GM18517 (cell line): ENCODE measurements around the gene PDZD2.
"Not testable (repeated sequence)": the region's sequence is repeated elsewhere in the genome, so short reads cannot be mapped to it uniquely, and the experiment has no call there.

Experiments used
- ATAC-seq: cut with Tn5 transposase; IDR thresholded peaks from one replicate; pipeline ENCODE4 v1.9.1; 2021; ENCODE audit warnings: mild to moderate bottlenecking, moderate library complexity; ENCODE audit not compliant: unreplicated experiment

PDZD2 gene

GRCh38 chr5:31638748-31639418, at the start of gene PDZD2:
PDZD2 (plus strand) TSS chr5:31639131.
- peak; percentile 73 for ATAC-seq

DNA sequence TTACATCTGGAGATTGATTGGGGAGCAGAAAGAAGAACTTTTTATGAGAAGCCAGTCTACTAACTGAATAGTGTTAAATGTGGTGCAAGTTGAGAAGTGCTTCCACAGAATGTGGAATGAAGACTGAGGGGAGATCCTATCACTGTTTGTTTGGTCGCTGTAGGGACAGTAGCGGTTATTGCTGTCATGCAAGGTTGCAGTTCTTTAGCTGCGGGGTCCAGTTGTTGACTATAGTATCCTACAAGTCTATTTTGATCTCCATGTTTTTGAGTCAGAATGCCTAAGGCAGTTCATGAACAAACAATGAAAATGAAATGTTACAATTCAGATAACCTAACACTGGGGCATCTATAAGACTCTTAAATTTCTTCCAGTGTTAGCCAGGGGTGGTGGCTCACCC, 45.3 kb upstream of the PDZD2 start:
- ATAC-seq = no peak

- no peak for ATAC-seq
Observed at GRCh38 chr5:31596354-31596753, 42.6 kb upstream of the PDZD2 start.

DNA sequence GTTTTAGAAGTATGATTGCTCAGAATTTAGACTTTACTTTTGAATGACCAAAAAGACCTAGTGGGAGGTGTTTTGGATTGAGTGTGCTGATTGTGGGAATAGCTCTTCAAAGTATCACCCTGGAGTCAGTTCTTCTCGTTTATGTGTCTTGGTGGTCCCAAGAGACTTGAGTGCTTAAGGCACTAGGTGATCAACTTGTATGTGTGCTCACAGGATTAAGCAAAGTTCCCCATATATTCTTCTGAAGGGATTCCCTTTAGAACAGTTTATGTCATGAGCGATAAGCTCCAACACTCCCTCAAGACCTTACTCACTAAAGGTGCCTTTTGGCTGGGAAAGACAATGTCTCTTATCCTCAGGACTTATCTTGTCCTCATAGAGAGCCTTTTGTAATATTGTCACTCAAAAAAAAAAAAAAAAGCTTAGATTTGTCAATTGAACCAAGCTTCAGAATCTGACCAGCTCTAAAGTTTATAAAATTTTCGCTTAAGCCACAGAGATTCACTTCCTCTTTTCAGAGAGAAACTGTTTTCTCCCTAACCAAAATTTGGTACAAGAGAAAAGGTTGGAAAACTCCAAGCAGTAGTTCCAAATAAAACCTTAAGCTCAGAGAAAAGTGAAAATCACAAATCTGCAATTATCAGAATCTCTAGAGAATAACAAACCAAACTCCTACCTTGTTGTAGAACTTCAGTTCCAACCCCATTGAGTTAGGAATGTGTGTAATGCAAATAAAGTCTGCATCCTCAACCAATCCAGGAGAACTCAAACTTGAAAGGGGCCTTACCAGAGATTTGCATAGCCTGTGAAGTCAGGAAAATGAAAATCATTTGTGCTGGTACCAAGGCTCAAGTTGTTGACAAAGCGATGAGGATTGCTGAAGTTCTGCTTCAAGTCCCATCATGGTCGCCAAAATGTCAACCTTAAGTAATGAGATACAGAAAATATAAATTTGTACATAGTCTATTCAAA, 40.0 kb upstream of the PDZD2 start:
- no peak for ATAC-seq

DNA sequence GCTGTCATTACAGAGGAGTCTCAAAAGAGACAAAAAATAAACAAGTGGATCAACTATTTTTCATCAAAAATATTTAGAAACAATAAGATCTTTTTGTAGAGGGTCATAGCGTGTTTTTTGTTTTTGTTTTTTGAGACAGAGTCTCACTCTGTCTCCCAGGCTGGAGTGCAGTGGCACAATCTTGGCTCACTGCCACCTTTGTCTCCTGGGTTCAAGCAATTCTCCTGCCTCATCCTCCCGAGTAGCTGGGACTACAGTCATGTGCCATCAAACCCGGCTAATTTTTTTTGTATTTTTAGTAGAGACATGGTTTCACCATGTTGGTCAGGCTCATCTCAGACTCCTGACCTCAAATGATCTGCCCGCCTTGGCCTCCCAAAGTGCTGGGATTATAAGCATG, 36.6 kb upstream of the PDZD2 start:
- not testable (repeated sequence) for ATAC-seq

- ATAC-seq = no peak
Observed at GRCh38 chr5:31604240-31604639, 34.7 kb upstream of the PDZD2 start.

DNA sequence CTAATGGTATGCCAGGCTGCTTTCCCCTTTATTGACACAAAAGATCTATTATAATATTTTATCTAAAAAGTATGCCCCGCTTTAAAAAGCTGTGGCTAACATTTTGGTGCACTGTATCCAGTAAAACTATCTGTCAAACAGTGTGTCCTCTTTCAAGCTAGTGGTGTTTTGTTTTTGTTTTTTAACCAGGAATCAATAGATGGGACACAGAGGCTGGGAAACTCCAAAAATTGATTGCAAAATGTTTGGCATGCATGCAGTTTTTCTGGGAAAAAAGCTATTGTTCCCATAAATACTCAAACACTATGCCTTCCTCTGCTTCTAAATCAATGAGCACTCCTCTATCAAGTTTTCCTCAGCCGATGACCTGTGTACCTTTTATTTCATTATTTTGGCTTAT, 34.3 kb upstream of the PDZD2 start:
- ATAC-seq = no peak

DNA sequence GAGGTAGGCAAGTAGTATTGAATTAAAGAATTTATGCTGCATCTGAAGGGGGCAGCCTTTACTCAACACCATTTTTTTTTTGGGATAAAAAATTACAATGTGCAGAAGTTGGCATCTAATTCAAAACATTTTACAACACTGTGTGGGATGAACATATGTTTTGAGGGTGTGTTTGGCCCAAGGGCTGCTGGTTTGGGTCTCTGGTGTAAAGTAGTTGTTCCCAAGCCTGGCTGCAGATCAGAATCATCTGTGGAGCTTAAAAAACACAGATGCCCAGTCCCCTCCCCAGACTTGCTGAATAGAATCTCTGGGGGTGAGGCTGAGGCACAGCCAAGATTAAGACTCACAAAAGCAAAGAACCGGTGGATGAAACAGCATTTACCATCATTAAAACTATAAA, 33.0 kb upstream of the PDZD2 start:
- no peak for ATAC-seq

DNA sequence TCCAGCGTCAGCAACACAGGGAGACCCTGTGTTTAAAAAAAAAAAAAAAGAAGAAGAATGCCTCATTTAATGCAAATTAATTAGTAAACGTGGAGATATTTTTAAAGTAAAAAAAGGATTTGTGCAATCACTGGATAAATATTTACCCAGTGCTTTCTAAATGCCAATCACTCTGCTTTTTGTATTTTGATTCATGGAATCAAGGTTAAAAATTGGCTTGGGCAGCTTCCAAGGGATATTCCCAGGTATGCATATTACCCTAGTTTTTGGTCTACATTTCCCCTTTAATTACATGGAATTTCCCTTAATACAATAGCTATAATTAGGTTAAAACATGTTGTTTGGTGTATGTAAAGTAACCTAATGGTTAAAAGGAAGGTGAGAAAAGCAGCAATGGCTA, 31.4 kb upstream of the PDZD2 start:
- ATAC-seq = no peak

DNA sequence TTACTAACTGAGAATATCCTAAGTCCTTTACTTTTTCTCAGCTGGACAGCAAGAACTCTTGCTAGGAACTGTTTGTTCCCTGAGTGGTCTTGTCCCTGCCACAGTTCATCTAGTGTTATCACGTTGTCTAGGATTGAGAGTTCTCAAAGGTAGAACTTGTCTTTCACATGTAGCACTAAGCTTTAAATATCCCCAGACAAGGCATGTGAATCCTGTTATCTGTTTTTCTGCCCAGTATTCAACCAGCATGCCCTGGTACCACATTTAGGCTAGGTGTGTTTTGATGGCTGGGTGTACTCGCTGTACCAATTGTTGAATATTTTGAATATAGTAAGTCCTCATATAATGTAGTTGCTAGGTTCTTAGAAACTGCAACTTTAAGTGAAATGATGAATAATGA, 27.9 kb upstream of the PDZD2 start:
- ATAC-seq = no peak

DNA sequence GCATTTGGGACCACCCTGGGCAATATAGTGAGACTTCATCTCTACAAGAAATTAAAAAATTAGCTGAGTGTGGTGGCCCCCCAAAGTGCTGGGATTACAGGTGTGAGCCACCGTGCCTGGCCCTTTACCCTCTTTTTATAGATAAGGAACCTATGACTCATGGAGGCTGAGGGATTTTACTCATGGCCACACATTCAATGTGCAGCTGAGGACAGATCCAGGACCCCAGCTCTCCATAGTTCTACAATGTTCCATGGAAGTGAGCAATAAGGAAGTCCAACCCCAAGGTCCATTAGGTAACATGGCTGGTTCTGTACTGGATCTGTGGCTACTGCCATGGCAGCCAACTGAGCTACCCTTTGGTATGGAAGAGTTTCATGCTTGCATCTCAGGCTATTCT, 25.3 kb upstream of the PDZD2 start:
- no peak for ATAC-seq

DNA sequence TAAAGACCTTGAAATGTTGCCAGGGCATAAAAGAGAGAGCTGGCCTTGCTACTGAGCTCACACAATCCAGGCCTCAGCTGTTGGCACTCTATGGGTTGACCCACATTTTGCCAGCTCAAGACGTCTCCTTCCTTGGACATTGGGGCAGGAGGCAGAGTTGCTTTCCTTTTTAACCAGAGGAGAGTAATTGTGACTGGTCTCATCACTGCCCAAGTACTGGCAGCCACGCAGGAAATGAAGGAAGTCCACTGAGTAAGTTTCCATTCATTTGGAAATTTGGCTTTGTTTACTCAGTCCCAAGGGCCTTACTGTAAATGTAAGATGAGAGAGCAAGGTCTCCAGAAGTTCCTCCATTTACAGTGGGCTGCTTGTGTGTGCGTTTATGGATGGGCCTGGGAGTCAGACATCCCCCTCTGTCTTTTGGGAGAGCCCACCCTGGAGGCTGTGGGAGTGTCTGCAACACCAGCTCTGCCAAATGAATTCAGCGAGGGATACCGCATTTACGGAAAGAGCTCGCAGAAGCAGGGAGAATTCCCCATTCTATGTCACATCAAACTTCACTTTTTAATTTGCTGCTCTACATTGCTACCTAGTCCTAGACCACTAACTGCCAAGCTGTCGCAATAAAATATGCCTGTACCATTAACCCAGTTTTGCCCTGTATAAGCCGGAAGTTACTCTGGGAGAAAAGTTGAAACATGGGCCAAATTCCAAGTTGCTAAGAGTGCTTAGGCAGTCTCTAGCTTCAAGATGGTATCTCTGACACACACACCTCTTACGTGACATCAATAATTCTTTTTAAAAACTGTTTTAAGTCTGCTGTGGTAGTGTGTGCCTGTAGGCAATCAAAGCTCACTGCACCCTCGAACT, 24.5 kb upstream of the PDZD2 start:
- ATAC-seq = no peak

GRCh38 chr5:31617867-31618266, 21.1 kb upstream of the PDZD2 start:
- no peak for ATAC-seq

DNA sequence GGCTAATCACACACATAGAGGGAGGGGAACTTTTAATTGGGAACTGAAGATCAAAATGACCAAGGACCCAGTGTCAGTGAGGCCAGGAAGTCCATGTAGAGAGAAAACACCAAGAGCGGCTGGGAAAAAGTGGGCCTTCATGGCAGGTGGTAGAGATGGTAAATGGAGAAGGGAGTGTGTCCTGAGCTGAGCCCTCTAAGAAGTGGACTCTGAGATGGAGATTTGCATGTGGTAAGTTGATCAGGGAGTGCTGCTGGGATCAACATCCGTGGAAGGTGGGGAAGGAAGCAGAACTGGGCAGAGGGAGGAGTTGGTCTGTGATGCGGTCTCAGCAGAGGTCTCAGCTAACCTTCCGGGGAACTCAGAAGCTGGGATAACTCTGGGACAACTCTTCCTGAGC, 18.9 kb upstream of the PDZD2 start:
- ATAC-seq = no peak

- ATAC-seq = no peak
Observed at GRCh38 chr5:31623249-31623648, 15.7 kb upstream of the PDZD2 start.

GRCh38 chr5:31625394-31625793, 13.5 kb upstream of the PDZD2 start:
- no peak for ATAC-seq

DNA sequence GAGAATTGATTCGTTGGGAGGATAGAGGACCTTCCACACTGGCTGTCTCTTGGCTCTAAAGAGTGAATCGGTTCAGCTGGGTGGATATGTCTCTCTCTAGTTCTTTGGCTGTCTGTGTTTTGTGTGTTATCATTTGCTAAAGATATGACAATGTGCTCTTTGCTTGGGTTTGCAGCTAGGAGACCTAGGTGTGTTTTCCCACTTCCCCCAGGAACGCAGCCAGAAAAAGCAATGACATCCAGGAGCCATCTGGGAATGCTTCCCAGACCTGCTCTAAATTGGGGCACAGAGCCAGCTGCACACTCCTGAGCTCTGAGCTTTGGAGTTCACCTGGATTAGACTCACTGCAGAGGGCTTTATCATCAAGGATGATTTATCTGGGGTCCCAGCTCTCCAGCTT, 12.8 kb upstream of the PDZD2 start:
- no peak for ATAC-seq

DNA sequence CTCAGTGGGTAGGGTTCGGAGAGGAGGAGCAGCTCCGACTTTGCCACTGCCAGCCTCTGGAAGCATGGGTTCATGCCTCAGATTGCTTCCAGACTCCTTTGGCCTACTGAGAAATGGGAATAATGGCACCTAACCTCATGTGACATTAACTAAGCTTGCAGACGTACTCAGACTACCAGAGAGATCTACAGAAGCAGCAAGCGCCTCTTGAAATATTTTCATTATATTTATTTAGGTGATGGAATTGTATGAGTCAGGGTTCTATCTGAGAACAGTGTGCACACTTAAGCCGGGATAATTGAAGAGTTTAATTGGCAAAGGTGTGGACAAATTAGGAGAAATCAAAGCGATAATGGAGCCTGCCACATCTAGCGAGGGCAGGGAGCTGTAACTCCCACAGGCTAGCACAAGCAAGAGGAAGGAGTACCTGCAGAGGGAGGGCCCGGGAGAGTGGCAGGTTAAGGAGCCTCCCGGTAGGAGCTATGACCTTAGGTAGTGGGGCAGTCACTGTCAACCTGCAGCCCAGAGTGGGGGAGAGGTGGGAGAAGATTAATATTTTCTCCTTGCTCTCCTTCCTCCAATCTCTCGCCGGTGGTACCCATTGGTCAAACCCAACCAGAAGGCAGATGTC, 12.2 kb upstream of the PDZD2 start:
- no peak for ATAC-seq

DNA sequence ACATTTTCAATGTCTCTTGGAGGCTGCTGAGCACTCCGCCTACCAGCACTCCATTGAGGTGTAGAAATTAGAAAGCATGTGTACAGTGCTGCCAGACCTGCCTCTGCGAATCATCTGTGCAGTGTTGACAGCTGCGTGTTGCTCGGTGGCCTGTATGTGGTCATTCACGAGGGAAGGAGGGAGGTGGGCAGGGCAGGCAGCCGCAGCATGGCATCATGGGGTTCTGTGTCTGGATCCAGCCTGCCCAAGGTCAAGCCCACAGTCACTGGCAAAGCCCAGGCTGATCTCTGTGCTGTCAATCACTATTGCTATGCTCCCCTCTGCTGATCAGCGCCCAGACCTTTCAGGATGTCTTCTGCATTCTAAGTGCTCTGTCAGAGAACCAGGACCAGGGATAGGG, 8.0 kb upstream of the PDZD2 start:
- ATAC-seq = no peak

GRCh38 chr5:31632460-31632859, 6.5 kb upstream of the PDZD2 start:
- no peak for ATAC-seq

DNA sequence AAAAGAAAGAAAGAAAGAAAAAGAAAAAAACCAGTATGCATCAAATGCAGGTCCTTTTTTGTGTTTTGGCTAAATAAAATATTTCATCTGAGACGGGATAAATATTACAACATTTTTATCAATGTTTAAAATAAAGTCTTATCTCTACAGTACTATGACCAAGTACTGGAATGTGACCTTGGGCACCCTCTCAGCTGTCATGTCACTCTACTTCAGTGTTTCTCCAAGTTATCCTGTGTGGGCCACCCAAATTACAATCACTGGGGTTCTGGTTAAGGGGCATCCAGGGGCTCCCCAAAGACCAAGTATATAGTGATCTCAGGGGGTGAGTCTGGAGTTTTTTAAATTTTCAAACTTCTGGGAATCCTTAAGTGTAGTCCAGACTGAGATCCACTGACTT, 3.5 kb upstream of the PDZD2 start:
- no peak for ATAC-seq
